AG04450 (cell line): ENCODE results near the gene LRRC37A3. TPM values are rescaled to one million over a fixed set of nuclear protein-coding genes. Genes with fewer than 3 reads are reported as not detected.
"Not testable (repeated sequence)": the region's sequence is repeated elsewhere in the genome, so short reads cannot be mapped to it uniquely, and the experiment has no call there.

ENCODE experiments used
- CTCF ChIA-PET: fragments of 300-600, 350-600 bp; formaldehyde crosslinking; extraction: SDS; loops from one replicate; lab custom pipeline; 2022; ENCODE audit warnings: antibody characterized with exemption, inconsistent platforms; lab: Charles Lee
- POLR2A ChIA-PET: fragments of 350-600 bp; formaldehyde crosslinking; extraction: SDS; loops from one replicate; lab custom pipeline; 2021; ENCODE audit warnings: antibody characterized with exemption, inconsistent platforms; lab: Yijun Ruan, JAX
- DNase-seq: peaks from one replicate; pipeline ENCODE4 v3.0.0-alpha.2; 2011; ENCODE audit warnings: low read depth, low spot score
- H3K27ac ChIP-seq: one replicate; pipeline ENCODE4 v1.5.1; 2012; ENCODE audit warnings: low read depth, low read length, control low read depth
- H3K27me3 ChIP-seq: one replicate; pipeline ENCODE4 v1.6.0; 2012; ENCODE audit warnings: low read length; ENCODE audit not compliant: control insufficient read depth, insufficient read depth
- H3K4me3 ChIP-seq: 2 replicates; pipeline ENCODE4 v1.5.1; 2011; ENCODE audit warnings: mild to moderate bottlenecking, low read depth, low read length, control low read depth
- H3K9me3 ChIP-seq: 2 replicates; pipeline ENCODE4 v1.5.1; 2012; ENCODE audit warnings: low read length; ENCODE audit not compliant: control insufficient read depth, insufficient read depth
- CTCF ChIP-seq: IDR thresholded peaks from 2 replicates; pipeline ENCODE4 v1.5.1; 2011; ENCODE audit warnings: low read depth, low read length, control low read depth, inconsistent platforms
- polyA plus RNA-seq: library from polyadenylated mRNA; depleted of rRNA; stranded (reverse); fragments of >200 nt; gene quantifications from 2 replicates; pipeline ENCODE4 v1.2.3, GENCODE V29; 2011

LRRC37A3 gene
- polyA plus RNA-seq, 1 experiment: 3.5 TPM

DNA sequence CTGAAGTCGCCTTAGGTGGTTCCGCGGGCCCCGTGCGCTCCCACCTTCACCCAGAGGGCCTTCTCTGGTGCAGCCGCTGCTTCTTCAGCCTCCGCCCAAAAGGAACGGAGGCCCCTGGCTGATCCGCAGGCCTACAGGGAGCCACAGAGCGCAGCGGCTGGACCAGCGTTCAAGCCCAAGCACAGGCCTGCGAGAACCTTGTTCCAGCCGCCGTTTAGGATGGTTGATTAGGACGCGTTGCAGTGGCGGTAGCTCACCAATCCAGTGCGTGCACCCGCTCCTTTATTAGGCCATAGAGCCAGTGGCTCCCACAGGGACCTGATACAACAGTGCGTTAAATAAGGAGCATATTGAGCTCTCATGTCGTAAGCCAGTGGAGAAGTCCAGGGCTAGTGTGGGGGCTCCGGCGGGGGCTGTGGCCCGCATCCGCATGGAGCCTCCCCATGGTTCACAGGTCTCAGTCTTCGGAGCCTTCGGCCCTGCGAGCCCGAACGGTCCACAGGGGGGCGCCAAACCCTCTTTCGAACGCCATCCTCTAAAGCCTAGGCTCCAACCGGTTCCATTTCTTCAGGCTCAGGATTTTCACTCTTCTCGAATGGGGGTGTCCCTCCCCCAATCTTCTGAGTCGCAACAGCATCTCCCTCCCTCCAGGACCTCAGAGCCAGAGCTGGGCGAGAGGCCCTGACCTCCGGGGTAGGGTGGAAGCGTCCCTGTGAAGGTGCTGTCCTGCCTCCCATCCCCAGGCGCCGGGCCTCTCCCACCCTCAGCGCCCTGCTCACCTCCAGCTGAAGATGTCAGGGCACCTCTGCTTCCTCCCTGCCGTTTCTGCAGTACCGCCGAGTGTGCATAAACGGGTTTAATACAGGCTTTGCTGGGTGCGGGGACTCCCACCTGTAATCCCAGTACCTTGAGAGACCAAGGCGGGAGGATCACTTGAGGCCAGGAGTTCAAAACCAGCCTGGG lies 71.5 kb downstream of the LRRC37A3 start:
- POLR2A ChIA-PET, DNase-seq, H3K27me3 ChIP-seq, CTCF ChIA-PET, H3K9me3 ChIP-seq, H3K4me3 ChIP-seq, H3K27ac ChIP-seq: not testable (repeated sequence)
- peak; percentile 54 for TF ChIP-seq CTCF

GRCh38 chr17:64846892-64847291 lies 72.4 kb downstream of the LRRC37A3 start:
- H3K9me3 ChIP-seq, POLR2A ChIA-PET, H3K27ac ChIP-seq, DNase-seq, H3K4me3 ChIP-seq, H3K27me3 ChIP-seq, CTCF ChIA-PET: not testable (repeated sequence)

DNA sequence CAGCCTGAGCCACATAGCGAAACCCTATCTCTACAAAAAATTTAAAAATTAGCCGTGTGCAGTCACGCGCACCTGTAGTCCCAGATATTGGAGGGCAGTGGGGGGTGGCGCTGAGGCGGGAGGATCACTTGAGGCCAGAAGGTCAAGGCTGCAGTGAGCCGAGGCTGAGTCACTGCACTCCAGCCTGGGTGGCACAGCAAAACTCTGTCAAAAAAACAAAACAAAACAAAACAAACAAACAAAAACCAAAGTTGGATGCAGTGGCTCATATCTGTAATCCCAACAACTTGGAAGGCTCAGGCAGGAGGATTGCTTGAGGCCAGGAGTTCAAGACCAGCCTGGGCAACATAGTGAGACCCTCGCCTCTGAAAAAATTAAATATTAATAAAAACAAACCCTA lies 75.4 kb downstream of the LRRC37A3 start:
- DNase-seq, H3K27me3 ChIP-seq, POLR2A ChIA-PET, H3K9me3 ChIP-seq, CTCF ChIA-PET, H3K27ac ChIP-seq, H3K4me3 ChIP-seq: not testable (repeated sequence)

- H3K27me3 ChIP-seq, H3K27ac ChIP-seq, DNase-seq, POLR2A ChIA-PET, H3K9me3 ChIP-seq, CTCF ChIA-PET, H3K4me3 ChIP-seq: not testable (repeated sequence)
Observed at GRCh38 chr17:64842900-64843299, 76.4 kb downstream of the LRRC37A3 start.

DNA sequence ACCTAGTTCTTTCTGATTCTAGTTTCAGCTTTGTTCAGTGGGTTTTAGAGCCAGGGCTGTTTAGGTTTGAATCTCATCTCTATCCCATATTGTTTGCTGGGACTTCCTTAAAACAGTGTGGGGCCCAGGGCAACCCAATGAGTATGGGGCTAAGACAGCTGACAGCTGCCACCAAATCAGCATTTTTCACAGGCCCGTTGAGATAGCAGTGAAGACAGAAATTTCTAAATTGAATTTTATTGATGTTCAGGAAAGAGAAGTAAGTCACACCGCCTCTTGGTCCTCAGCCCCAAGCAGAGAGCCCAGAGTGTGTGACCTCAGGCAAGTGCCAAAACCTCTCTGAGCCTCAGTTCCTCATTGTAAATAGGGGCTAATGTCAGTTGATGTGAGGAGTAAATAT lies 78.3 kb downstream of the LRRC37A3 start:
- H3K9me3 ChIP-seq, H3K4me3 ChIP-seq, H3K27ac ChIP-seq, CTCF ChIA-PET, DNase-seq, H3K27me3 ChIP-seq, POLR2A ChIA-PET: not testable (repeated sequence)

GRCh38 chr17:64838513-64838912 lies 80.8 kb downstream of the LRRC37A3 start:
- H3K4me3 ChIP-seq, H3K27ac ChIP-seq, DNase-seq, H3K9me3 ChIP-seq, CTCF ChIA-PET, H3K27me3 ChIP-seq: not testable (repeated sequence)
- POLR2A ChIA-PET: interaction anchor here (0.6 kb wide), 1 partner anchor 63 kb away, joined by 3 read pairs; no protein-coding TSS in a partner anchor

DNA sequence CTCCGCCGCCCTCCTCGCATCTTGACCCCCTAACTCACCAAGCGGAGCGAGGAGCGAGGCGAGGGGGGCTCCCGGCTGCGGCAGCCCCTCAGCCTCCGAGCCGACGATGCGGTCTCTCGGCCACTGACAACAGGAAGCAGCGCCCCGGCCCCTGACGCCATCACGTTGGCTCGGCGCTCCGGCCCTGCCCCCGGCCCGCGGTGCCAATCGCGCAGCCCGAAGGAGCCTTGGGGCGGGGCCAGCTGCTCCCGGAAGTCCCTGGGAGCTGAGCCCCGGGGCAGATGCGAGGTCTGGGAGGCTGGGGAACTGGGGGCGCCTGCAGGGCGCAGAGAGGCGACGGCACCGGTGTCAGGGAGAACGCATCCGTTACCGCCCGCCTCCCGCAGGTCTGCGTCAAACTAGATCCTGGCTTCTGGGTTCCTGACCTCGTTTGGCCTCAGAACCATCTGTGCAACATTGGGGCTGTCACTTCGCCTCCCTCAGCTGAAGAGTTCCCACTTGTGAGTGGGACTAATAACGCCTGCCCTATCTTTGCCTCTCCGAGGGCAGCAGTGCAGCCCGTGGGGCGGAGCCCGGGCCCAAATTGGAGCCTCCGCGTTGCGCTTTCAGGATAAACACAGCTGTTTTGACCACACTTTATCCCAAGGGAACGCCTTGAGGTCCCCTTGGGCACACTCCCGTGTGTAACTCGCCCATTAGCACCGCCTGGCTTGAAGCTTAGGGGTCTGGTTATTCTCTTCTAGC lies 82.1 kb downstream of the LRRC37A3 start:
- ChIA-PET POLR2A (interaction anchor here (0.7 kb wide), 1 partner anchor 1587 kb away, joined by 3 read pairs; no protein-coding TSS in a partner anchor), CTCF (interaction anchor here (0.6 kb wide), 1 partner anchor 346 kb away, joined by 5 read pairs; no protein-coding TSS in a partner anchor)
- Histone ChIP-seq H3K27ac (peak overlapping the region; percentile 52), H3K4me3 (peak overlapping the region; percentile 64)
- DNase-seq: peak; percentile 15
- not testable (repeated sequence) for H3K27me3 ChIP-seq, H3K9me3 ChIP-seq

GRCh38 chr17:64836623-64837017 lies 82.7 kb downstream of the LRRC37A3 start:
- H3K4me3 ChIP-seq: peak overlapping the region; percentile 64
- H3K9me3 ChIP-seq, H3K27ac ChIP-seq, CTCF ChIA-PET, POLR2A ChIA-PET, H3K27me3 ChIP-seq, DNase-seq: not testable (repeated sequence)

GRCh38 chr17:64834060-64834459 lies 85.2 kb downstream of the LRRC37A3 start:
- H3K27me3 ChIP-seq, CTCF ChIA-PET, H3K9me3 ChIP-seq, H3K27ac ChIP-seq, H3K4me3 ChIP-seq, DNase-seq, POLR2A ChIA-PET: not testable (repeated sequence)

- H3K27ac ChIP-seq, DNase-seq, H3K4me3 ChIP-seq, CTCF ChIA-PET, H3K9me3 ChIP-seq, POLR2A ChIA-PET, H3K27me3 ChIP-seq: not testable (repeated sequence)
Observed at GRCh38 chr17:64830631-64831040, 88.6 kb downstream of the LRRC37A3 start.
